BLaER1 (cell line): Measurements from ENCODE around the gene KHDC3L.

Experiments used
- H3K27ac ChIP-seq: shearing (Covaris generic); formaldehyde crosslinking; 2 replicates; pipeline ENCODE4 v1.8.1; 2022
- H3K27me3 ChIP-seq: shearing (Covaris generic); formaldehyde crosslinking; 2 replicates; pipeline ENCODE4 v1.8.1; 2022
- H3K36me3 ChIP-seq: shearing (Covaris generic); formaldehyde crosslinking; 2 replicates; pipeline ENCODE4 v1.8.1; 2022
- H3K4me1 ChIP-seq: shearing (Covaris generic); formaldehyde crosslinking; 2 replicates; pipeline ENCODE4 v1.8.1; 2022
- H3K4me2 ChIP-seq: shearing (Covaris generic); formaldehyde crosslinking; 2 replicates; pipeline ENCODE4 v1.8.1; 2022
- H3K4me3 ChIP-seq: shearing (Covaris generic); formaldehyde crosslinking; 2 replicates; pipeline ENCODE4 v1.8.1; 2022
- H3K9ac ChIP-seq: shearing (Covaris generic); formaldehyde crosslinking; 2 replicates; pipeline ENCODE4 v1.8.1; 2022
- H3K9me3 ChIP-seq: shearing (Covaris generic); formaldehyde crosslinking; 2 replicates; pipeline ENCODE4 v1.8.1; 2022
- H4K20me1 ChIP-seq: shearing (Covaris generic); formaldehyde crosslinking; 2 replicates; pipeline ENCODE4 v1.8.1; 2022
- Cebpa-rat ChIP-seq: shearing (Covaris generic); IDR thresholded peaks from 2 replicates; pipeline ENCODE4 v1.8.1; 2022

The KHDC3L gene

DNA sequence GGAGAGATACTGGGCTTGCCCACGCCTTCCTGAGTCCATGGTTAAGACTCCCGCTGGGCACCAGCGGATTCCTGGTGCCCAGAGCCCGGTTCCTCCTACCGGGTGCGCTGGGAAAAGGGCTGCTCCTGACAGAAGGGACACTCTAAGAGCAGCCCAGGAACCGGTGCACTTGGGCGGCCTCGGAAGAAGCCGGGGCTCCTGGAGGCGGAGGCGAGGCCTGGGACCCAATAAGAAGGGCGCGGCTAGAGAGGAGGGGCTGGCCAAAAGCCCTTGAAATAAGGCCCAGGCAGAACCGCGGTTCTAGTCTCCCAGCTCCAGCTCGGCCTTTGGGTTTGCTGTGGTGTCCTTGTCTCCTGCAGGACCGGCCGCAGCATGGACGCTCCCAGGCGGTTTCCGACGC, at the start of gene KHDC3L:
KHDC3L (plus strand) TSS at position 301 of the 400 bp plus-strand sequence; CDS start at position 373, 72 bp downstream.
- TF ChIP-seq Cebpa-rat, result no peak
- Histone ChIP-seq H4K20me1 (no peaks in the 10 kb centered on the region), H3K9me3 (peaks cover 25% of the 10 kb centered on the region), H3K9ac (no peak within 1 kb of the TSS), H3K4me1 (no peaks in the 10 kb centered on the region), H3K27me3 (no peaks in the 10 kb centered on the region), H3K4me3 (no peak within 1 kb of the TSS), H3K4me2 (no peak within 1 kb of the TSS), H3K27ac (no peak within 1 kb of the TSS), H3K36me3 (no peaks in the 10 kb centered on the region)

GRCh38 chr6:73314577-73315492, 47.6 kb upstream of the KHDC3L start:
- no peak for TF ChIP-seq Cebpa-rat
- Histone ChIP-seq H3K9ac (no peak overlapping the region), H3K4me2 (no peak overlapping the region), H3K4me1 (peaks cover 4% of the 10 kb centered on the region; the same call in 1 of the 2 replicates), H4K20me1 (no peaks in the 10 kb centered on the region), H3K36me3 (no peaks in the 10 kb centered on the region), H3K27ac (no peak overlapping the region), H3K4me3 (no peak overlapping the region), H3K9me3 (peaks cover 42% of the 10 kb centered on the region), H3K27me3 (no peaks in the 10 kb centered on the region)

DNA sequence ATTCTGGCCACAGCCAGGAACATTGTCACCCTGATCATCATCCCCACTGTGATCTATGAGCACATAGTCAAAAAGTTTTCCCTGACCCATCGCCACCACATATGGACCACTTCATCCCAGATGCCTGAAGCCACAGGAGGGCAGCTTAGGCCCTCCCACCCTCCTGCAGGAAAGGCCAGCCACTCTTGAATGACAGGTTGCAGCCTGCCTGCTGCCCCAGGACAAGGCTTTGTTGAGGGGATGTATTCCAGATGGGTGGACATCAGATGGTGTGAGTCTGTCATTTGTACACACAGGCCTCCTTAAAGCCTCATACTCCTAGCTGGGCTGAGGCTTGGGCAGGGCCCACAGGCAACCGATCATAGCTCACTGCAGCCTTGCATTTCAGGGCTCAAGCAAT, 39.1 kb upstream of the KHDC3L start:
- Histone ChIP-seq H3K27me3 (no peaks in the 10 kb centered on the region), H3K4me2 (no peak overlapping the region), H3K9ac (no peak overlapping the region), H3K36me3 (no peaks in the 10 kb centered on the region), H3K4me1 (no peaks in the 10 kb centered on the region), H4K20me1 (no peaks in the 10 kb centered on the region), H3K27ac (no peak overlapping the region), H3K4me3 (no peak overlapping the region), H3K9me3 (peaks cover 17% of the 10 kb centered on the region)
- no peak for TF ChIP-seq Cebpa-rat

- no peaks in the 10 kb centered on the region for H3K27me3 ChIP-seq
- no peak overlapping the region for H3K4me2 ChIP-seq
- H3K27ac ChIP-seq, result no peak overlapping the region
- TF ChIP-seq Cebpa-rat, result no peak
- no peaks in the 10 kb centered on the region for H3K4me1 ChIP-seq
- no peak overlapping the region for H3K4me3 ChIP-seq
- no peak overlapping the region for H3K9ac ChIP-seq
- no peaks in the 10 kb centered on the region for H3K9me3 ChIP-seq
- H4K20me1 ChIP-seq, result no peaks in the 10 kb centered on the region
- H3K36me3 ChIP-seq, result no peaks in the 10 kb centered on the region
These were observed 36.8 kb upstream of the KHDC3L start for GRCh38 chr6:73325656-73326055.

- TF ChIP-seq Cebpa-rat, result no peak
- H3K4me3 ChIP-seq, result no peak overlapping the region
- no peaks in the 10 kb centered on the region for H3K4me1 ChIP-seq
- no peak overlapping the region for H3K27ac ChIP-seq
- no peak overlapping the region for H3K4me2 ChIP-seq
- H3K9ac ChIP-seq, result no peak overlapping the region
- no peaks in the 10 kb centered on the region for H3K36me3 ChIP-seq
- H3K27me3 ChIP-seq, result no peaks in the 10 kb centered on the region
- no peaks in the 10 kb centered on the region for H3K9me3 ChIP-seq
- H4K20me1 ChIP-seq, result no peaks in the 10 kb centered on the region
These were observed 33.7 kb upstream of the KHDC3L start for GRCh38 chr6:73328790-73329189.

DNA sequence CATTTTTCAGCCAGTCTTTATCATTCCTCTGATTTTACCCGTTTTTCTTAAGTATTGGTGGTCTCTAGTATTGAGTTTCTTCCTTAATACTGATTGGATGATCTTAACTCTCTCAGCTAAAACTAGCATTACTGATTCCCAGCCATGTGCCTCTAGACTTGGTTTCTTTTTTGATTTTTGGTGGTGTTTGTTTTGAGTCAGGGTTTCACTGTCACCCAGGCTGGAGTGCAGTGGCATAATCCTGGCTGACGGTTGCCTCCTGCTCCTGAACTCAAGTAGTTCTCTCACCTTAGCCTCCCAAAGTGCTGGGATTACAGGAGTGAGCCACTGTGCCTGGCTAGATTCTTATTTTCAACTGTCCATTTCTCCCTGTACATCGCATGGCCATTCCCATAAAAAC, 33.3 kb upstream of the KHDC3L start:
- no peak overlapping the region for H3K4me3 ChIP-seq
- no peaks in the 10 kb centered on the region for H3K27me3 ChIP-seq
- no peak overlapping the region for H3K27ac ChIP-seq
- H3K4me1 ChIP-seq, result no peaks in the 10 kb centered on the region
- TF ChIP-seq Cebpa-rat, result no peak
- H3K4me2 ChIP-seq, result no peak overlapping the region
- H4K20me1 ChIP-seq, result no peaks in the 10 kb centered on the region
- no peak overlapping the region for H3K9ac ChIP-seq
- H3K9me3 ChIP-seq, result no peaks in the 10 kb centered on the region
- H3K36me3 ChIP-seq, result no peaks in the 10 kb centered on the region

GRCh38 chr6:73339340-73339739, 23.1 kb upstream of the KHDC3L start:
- Histone ChIP-seq H3K27ac (no peak overlapping the region), H3K4me3 (no peak overlapping the region), H3K4me1 (no peaks in the 10 kb centered on the region), H3K36me3 (no peaks in the 10 kb centered on the region), H3K27me3 (no peaks in the 10 kb centered on the region), H3K9me3 (no peaks in the 10 kb centered on the region), H4K20me1 (no peaks in the 10 kb centered on the region), H3K9ac (no peak overlapping the region), H3K4me2 (no peak overlapping the region)
- TF ChIP-seq Cebpa-rat, result no peak

- no peak overlapping the region for H3K9ac ChIP-seq
- H3K9me3 ChIP-seq, result no peaks in the 10 kb centered on the region
- TF ChIP-seq Cebpa-rat, result no peak
- H3K4me2 ChIP-seq, result no peak overlapping the region
- H3K4me1 ChIP-seq, result no peaks in the 10 kb centered on the region
- H3K27me3 ChIP-seq, result no peaks in the 10 kb centered on the region
- H3K27ac ChIP-seq, result no peak overlapping the region
- H4K20me1 ChIP-seq, result no peaks in the 10 kb centered on the region
- H3K36me3 ChIP-seq, result no peaks in the 10 kb centered on the region
- no peak overlapping the region for H3K4me3 ChIP-seq
These were observed 22.4 kb upstream of the KHDC3L start for GRCh38 chr6:73340048-73340447.

GRCh38 chr6:73341335-73341734, 21.1 kb upstream of the KHDC3L start:
- Histone ChIP-seq H3K9me3 (no peaks in the 10 kb centered on the region), H3K9ac (no peak overlapping the region), H4K20me1 (no peaks in the 10 kb centered on the region), H3K36me3 (no peaks in the 10 kb centered on the region), H3K27ac (no peak overlapping the region), H3K4me2 (no peak overlapping the region), H3K27me3 (no peaks in the 10 kb centered on the region), H3K4me3 (no peak overlapping the region), H3K4me1 (no peaks in the 10 kb centered on the region)
- no peak for TF ChIP-seq Cebpa-rat

GRCh38 chr6:73342174-73342573, 20.3 kb upstream of the KHDC3L start:
- Histone ChIP-seq H3K9ac (no peak overlapping the region), H3K36me3 (no peaks in the 10 kb centered on the region), H3K4me1 (no peaks in the 10 kb centered on the region), H3K4me2 (no peak overlapping the region), H3K27me3 (no peaks in the 10 kb centered on the region), H3K4me3 (no peak overlapping the region), H4K20me1 (no peaks in the 10 kb centered on the region), H3K9me3 (no peaks in the 10 kb centered on the region), H3K27ac (no peak overlapping the region)
- no peak for TF ChIP-seq Cebpa-rat
